ENCODE results near the gene SELENOP.

SELENOP gene

DNA sequence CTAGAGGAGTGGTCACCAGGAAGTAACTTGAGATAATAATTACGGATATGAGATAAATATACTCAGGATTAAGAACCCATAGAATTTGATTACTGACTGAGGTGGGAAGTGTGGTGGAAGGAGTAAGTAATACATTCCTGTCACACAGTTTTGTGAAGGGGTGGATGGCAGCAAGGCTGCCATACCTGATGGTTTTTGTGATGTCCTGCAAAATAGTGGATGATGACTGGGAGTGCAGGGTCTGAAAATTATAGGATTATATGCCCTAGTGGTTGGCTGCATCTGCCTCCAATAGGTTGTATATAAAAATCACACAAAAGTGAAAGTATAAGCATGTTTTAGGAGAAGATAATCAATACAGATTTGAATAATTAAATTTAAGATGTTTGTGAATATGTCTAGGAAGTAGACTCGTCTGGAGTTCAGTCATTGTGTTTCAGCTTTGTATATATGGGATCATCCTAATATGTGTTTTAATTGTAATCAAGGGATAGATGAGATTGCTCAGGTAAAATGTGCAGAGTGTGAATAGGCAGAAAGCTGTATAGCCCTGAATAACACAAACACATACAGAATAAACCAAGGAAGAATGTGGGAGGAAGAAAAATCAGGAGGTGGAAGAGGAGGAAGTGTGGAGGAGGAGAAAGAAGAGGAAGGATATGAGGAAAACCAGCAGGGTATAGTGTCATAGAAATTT lies 5.5 kb downstream of the SELENOP start:
- Histone ChIP-seq H3K36me3 (peaks cover 5 to 48% (median 22%) of the 10 kb centered on the region in 3 donors), H3K9me3 (no peaks in the 10 kb centered on the region), H3K27me3 (no peaks in the 10 kb centered on the region), H3K4me3 (no peak overlapping the region), H3K27ac (no peak overlapping the region), H3K4me1 (no peaks in the 10 kb centered on the region)
- no peak for DNase-seq
- TF ChIP-seq, protein P1, sequence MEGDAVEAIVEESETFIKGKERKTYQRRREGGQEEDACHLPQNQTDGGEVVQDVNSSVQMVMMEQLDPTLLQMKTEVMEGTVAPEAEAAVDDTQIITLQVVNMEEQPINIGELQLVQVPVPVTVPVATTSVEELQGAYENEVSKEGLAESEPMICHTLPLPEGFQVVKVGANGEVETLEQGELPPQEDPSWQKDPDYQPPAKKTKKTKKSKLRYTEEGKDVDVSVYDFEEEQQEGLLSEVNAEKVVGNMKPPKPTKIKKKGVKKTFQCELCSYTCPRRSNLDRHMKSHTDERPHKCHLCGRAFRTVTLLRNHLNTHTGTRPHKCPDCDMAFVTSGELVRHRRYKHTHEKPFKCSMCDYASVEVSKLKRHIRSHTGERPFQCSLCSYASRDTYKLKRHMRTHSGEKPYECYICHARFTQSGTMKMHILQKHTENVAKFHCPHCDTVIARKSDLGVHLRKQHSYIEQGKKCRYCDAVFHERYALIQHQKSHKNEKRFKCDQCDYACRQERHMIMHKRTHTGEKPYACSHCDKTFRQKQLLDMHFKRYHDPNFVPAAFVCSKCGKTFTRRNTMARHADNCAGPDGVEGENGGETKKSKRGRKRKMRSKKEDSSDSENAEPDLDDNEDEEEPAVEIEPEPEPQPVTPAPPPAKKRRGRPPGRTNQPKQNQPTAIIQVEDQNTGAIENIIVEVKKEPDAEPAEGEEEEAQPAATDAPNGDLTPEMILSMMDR (IDR thresholded peaks at IDR 0.05), result no peak
- intact Hi-C loops (cut with DNase I; ENCODE audit: low total_unique reads), result no loop called here

DNA sequence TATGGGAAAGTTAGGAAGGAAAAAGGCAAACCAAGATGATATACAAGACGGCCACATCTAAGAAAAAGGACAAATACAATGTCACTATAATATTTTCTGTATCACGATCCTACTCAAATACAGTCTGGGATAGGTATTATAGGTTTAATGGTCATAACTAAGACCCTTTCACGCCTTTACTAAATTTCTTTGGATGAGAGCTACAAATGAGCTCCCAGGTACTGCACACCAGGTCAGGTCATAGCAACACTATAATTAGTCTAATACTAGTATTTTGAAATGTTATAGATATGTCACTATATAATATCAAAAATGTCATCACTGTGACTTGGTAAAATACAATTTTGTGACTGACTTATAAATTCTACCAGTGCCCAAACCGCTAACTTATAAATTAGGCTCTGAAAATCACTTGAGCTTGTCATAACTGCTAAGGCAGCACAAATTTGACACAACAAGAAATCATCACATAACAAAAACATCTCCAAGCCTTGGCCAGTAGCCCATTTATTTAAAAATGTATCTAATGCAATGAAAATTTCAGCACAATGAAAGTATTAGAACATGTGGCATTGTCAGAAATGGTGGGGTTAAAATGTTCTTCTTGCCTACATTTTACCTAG lies 6.9 kb downstream of the SELENOP start:
- DNase-seq, result no peak
- H3K4me3 ChIP-seq, result no peak overlapping the region
- H3K4me1 ChIP-seq, result no peaks in the 10 kb centered on the region
- intact Hi-C loops (cut with DNase I; ENCODE audit: low total_unique reads), result no loop called here
- H3K27me3 ChIP-seq, result no peaks in the 10 kb centered on the region
- H3K9me3 ChIP-seq, result no peaks in the 10 kb centered on the region
- peaks cover 5 to 60% (median 28%) of the 10 kb centered on the region in 3 donors for H3K36me3 ChIP-seq
- H3K27ac ChIP-seq, result no peak overlapping the region
- TF ChIP-seq, protein P1 (IDR thresholded peaks at IDR 0.05), result no peak

DNA sequence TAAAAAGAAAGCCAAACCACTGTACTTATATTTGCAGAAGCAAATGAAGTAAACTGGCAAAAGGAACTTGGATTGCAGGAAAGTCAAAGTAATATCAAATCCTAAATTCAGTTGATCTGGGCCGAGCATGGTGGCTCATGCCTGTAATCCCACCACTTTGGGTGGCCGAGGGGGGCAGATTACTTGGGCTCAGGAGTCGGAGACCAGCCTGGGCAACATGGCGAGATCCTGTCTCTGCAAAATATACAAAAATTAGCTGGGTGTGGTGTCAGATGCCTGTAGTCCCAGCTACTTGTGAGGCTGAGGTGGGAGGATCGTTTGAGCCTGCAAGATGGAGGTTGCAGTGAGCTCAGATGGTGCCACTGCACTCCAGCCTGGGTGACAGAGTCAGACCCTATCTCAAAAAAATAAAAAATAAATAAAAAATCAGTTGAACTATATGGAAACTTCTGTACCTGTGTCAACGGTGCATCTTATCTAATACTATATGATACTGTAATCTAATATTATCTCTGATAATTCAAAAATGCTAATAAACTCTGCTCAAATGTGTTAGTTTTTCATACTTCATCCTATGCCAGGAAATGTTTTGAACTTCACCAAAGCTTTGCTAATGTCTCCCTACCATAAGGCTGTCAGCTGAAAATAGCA lies 10.1 kb downstream of the SELENOP start:
- Histone ChIP-seq H3K4me1 (no peaks in the 10 kb centered on the region), H3K4me3 (no peak overlapping the region), H3K27ac (no peak overlapping the region), H3K36me3 (peaks cover 5 to 51% (median 28%) of the 10 kb centered on the region in 3 donors), H3K9me3 (no peaks in the 10 kb centered on the region), H3K27me3 (no peaks in the 10 kb centered on the region)
- intact Hi-C loops (cut with DNase I; ENCODE audit: low total_unique reads), result no loop called here
- DNase-seq, result no peak
- TF ChIP-seq, protein P1 (IDR thresholded peaks at IDR 0.05), result no peak

DNA sequence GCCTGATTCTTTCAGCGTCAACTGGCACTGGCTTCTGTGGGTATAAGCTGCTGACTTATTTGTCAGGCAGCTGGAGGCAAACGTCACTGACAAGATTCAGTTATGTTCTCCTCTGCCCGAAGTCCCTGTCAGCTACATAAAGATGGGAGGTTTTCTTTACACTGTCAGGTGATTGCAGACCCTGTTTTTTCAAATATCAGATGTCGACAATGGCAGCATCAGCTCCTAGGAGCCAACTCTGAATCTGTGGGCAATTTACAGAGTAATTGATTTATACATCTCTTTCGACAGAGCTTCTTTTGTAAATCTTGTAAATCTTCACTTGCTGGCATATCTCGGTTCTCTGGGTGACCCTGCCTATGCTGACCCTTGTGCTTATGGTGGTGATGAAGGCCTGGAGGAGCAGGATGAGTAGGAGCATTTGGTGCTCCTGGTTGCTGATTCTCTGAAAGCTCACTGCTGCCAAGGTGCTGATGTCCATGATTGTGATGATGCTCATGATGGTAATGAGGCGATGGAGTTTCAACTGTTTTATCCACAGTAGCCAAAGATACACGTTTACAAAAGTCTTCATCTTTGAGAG lies 10.9 kb downstream of the SELENOP start:
- H3K4me3 ChIP-seq, result no peak overlapping the region
- H3K27ac ChIP-seq, result no peak overlapping the region
- no peaks in the 10 kb centered on the region for H3K9me3 ChIP-seq
- H3K4me1 ChIP-seq, result no peaks in the 10 kb centered on the region
- intact Hi-C loops (cut with DNase I; ENCODE audit: low total_unique reads), result no loop called here
- TF ChIP-seq, protein P1 (IDR thresholded peaks at IDR 0.05), result no peak
- peaks cover 1 to 43% (median 28%) of the 10 kb centered on the region in 3 donors for H3K36me3 ChIP-seq
- H3K27me3 ChIP-seq, result no peaks in the 10 kb centered on the region
- DNase-seq, result no peak

DNA sequence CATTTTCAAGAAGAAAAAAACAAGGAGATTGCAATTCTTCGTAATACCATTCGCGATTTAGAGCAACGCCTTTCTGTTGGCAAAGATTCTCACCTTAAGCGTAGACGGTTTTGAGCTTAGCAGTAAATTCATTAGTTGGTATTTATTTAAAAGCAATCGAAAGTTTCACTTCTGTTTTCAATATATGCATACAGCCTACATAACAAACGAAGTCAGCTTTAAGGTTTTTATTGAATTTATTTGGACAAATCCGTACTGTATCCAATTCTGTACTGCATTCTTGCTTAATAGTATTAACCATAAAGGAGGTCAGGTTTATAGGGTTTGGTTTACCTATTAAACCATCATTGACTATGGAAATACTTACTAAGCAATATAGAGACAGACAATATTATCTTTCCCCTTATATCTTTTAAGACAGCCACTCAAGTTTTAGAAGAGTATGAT lies 12.0 kb downstream of the SELENOP start:
- intact Hi-C loops (cut with DNase I; ENCODE audit: low total_unique reads), result no loop called here
- Histone ChIP-seq H3K27me3 (no peaks in the 10 kb centered on the region), H3K9me3 (no peaks in the 10 kb centered on the region), H3K4me3 (no peak overlapping the region), H3K36me3 (peaks cover 0 to 38% (median 28%) of the 10 kb centered on the region in 3 donors), H3K4me1 (no peaks in the 10 kb centered on the region), H3K27ac (no peak overlapping the region)
- DNase-seq, result no peak
- TF ChIP-seq, protein P1 (IDR thresholded peaks at IDR 0.05), result no peak
